HepG2 (cell line): ENCODE data around the gene MMP25. TPM values are rescaled to one million over a fixed set of nuclear protein-coding genes. Genes with fewer than 3 reads are reported as not detected.

Experiments used
- ATAC-seq: fragments of 200-7000 bp; cut with Tn5 transposase; 3 replicates; pipeline ENCODE4 v1.9.1; 2020; ENCODE audit warnings: mild to moderate bottlenecking, moderate library complexity
- BruUV-seq: library from RNA; stranded (reverse); fragments of 400-500 nt; replicated peaks from 2 replicates; lab custom pipeline; 2021; lab: Mats Ljungman, UMichigan
- CTCF ChIA-PET: fragments of 300-600 bp; formaldehyde crosslinking; extraction: SDS; loops from one replicate; lab custom pipeline; 2021; ENCODE audit warnings: low total read pairs, inconsistent platforms, low intra/inter-chr PET ratio; lab: Yijun Ruan, JAX
- POLR2A ChIA-PET: fragments of 350-600 bp; sonication (Branson Sonifier 250); formaldehyde crosslinking; loops from one replicate; lab custom pipeline; 2020; ENCODE audit warnings: antibody characterized with exemption, inconsistent platforms; lab: Yijun Ruan, JAX
- DNase-seq: peaks from one replicate; pipeline ENCODE4 v3.0.0-alpha.2; 2015; ENCODE audit warnings: low spot score
- FAIRE-seq: peaks from 3 replicates; lab custom pipeline; 2011; peaks lifted over from hg19 to GRCh38; lab: Jason Lieb, UNC
- H2AFZ ChIP-seq: one replicate; pipeline ENCODE4 v1.6.1; 2011; ENCODE audit warnings: low read length, inconsistent platforms
- H3K27ac ChIP-seq: fragments of 300-600 bp; 3 replicates; pipeline ENCODE4 v1.8.0; 2011; ENCODE audit warnings: mixed run types, mild to moderate bottlenecking, mixed read lengths, low read length, inconsistent platforms; ENCODE audit not compliant: insufficient read depth; ENCODE audit errors: extremely low read length
- H3K27me3 ChIP-seq, 2 experiments: fragments of 200-600 bp in 1 of 2; 2 replicates in 1 of 2; 3 replicates in 1 of 2; pipeline versions ENCODE4 v1.6.0 to v1.8.0; 2011; ENCODE audit warnings: low read length in 2 of 2, mild to moderate bottlenecking in 2 of 2, moderate library complexity in 2 of 2, inconsistent platforms in 1 of 2; ENCODE audit not compliant: insufficient read depth in 2 of 2, control insufficient read depth in 1 of 2
- H3K36me3 ChIP-seq, 2 experiments: fragments of 200-600 bp in 1 of 2; replicated peaks in 1 of 2; 2 replicates in 1 of 2; 3 replicates in 1 of 2; pipeline versions ENCODE4 v1.5.1 to v1.8.0; 2011; ENCODE audit warnings: low read length in 2 of 2, inconsistent platforms in 1 of 2; ENCODE audit not compliant: insufficient read depth in 2 of 2, control insufficient read depth in 1 of 2
- H3K4me1 ChIP-seq: 2 replicates; pipeline ENCODE4 v1.5.1; 2012; ENCODE audit warnings: low read length, inconsistent platforms; ENCODE audit not compliant: insufficient read depth
- H3K4me2 ChIP-seq: 2 replicates; pipeline ENCODE4 v1.6.0; 2011; ENCODE audit warnings: low read depth, low read length, inconsistent platforms
- H3K4me3 ChIP-seq, 3 experiments: fragments of 200-600 bp in 1 of 3; sonication (generic), shearing (Covaris generic) in 1 of 3; replicated peaks in 1 of 3; 2 replicates each; pipeline ENCODE4 v1.5.1; 2011 to 2016; ENCODE audit warnings: low read length in 3 of 3, inconsistent platforms in 2 of 3, low read depth in 2 of 3, mild to moderate bottlenecking in 2 of 3, control low read depth in 1 of 3, mixed read lengths in 1 of 3; ENCODE audit not compliant: insufficient read depth in 1 of 3
- H3K79me2 ChIP-seq: one replicate; pipeline ENCODE4 v1.6.1; 2011; ENCODE audit warnings: low read length, inconsistent platforms; ENCODE audit not compliant: insufficient read depth
- H3K9ac ChIP-seq: 2 replicates; pipeline ENCODE4 v1.6.0; 2011; ENCODE audit warnings: mild to moderate bottlenecking, low read depth, low read length, inconsistent platforms; ENCODE audit not compliant: insufficient read depth
- H3K9me3 ChIP-seq: 2 replicates; pipeline ENCODE4 v1.5.1; 2012; ENCODE audit warnings: mild to moderate bottlenecking, low read length
- H4K20me1 ChIP-seq: 2 replicates; pipeline ENCODE4 v1.6.0; 2011; ENCODE audit warnings: inconsistent platforms, mild to moderate bottlenecking, low read length, moderate library complexity; ENCODE audit not compliant: insufficient read depth
- CC2D1A ChIP-seq: sonication (generic); formaldehyde crosslinking; IDR thresholded peaks from 2 replicates; pipeline ENCODE4 v1.8.1; 2023; ENCODE audit warnings: mild to moderate bottlenecking, missing genetic modification reagents
- DNMT1 ChIP-seq: sonication (generic); formaldehyde crosslinking; IDR thresholded peaks from 2 replicates; pipeline ENCODE4 v1.5.1; 2020; ENCODE audit warnings: mild to moderate bottlenecking, missing genetic modification reagents
- FOXA3 ChIP-seq: IDR thresholded peaks from 2 replicates; pipeline ENCODE4 v1.6.1; 2016; ENCODE audit warnings: missing genetic modification reagents, missing compliant biosample characterization
- NFE2L1 ChIP-seq: sonication (generic); formaldehyde crosslinking; IDR thresholded peaks from 2 replicates; pipeline ENCODE4 v1.4.0; 2020; ENCODE audit warnings: missing genetic modification reagents, mild to moderate bottlenecking, borderline replicate concordance
- PRMT3 ChIP-seq: sonication (generic); formaldehyde crosslinking; IDR thresholded peaks from 2 replicates; pipeline ENCODE4 v1.8.1; 2022; ENCODE audit warnings: low read depth, mild to moderate bottlenecking, moderate library complexity, missing genetic modification reagents, borderline replicate concordance
- SCMH1 ChIP-seq: sonication (generic); formaldehyde crosslinking; IDR thresholded peaks from 2 replicates; pipeline ENCODE4 v1.9.0; 2021; ENCODE audit warnings: missing genetic modification reagents, mild to moderate bottlenecking, borderline replicate concordance
- ZNF589 ChIP-seq: sonication (generic); formaldehyde crosslinking; conservative IDR thresholded peaks from 2 replicates; pipeline ENCODE4 v1.8.0; 2022; ENCODE audit warnings: mild to moderate bottlenecking, moderate library complexity, missing genetic modification reagents
- WGBS: methylation state at CpG from one replicate; pipeline ENCODE4 v1.1.6; 2017; ENCODE audit warnings: low lambda C conversion rate; 5-methylcytosine and 5-hydroxymethylcytosine counted together
- in situ Hi-C: cut with HindIII; loops from 2 replicates; pipeline ENCODE4 v1.10.0; 2017; ENCODE audit warnings: low pct_unique_long_range_greater_than_20kb; ENCODE audit not compliant: extremely low pct_ligation_motif_present
- intact Hi-C: fragments of 100-400 bp; cut with micrococcal nuclease; formaldehyde crosslinking; loops from one replicate; pipeline ENCODE4 v1.10.0; 2022; ENCODE audit not compliant: unreplicated experiment
- polyA plus RNA-seq, 8 experiments: library from polyadenylated mRNA; depleted of rRNA in 3 of 8; stranded (reverse) in 7 of 8; unstranded in 1 of 8; fragments of >200 nt; fragmentation: Illumina TruSeq in 4 of 8; extraction: Trizol in 4 of 8; gene quantifications; 2 replicates each; pipeline versions ENCODE4 v1.2.1 to v1.2.3, GENCODE V29; 2011 to 2016; ENCODE audit warnings: low read depth in 4 of 8, missing spikeins in 1 of 8, mixed read lengths in 1 of 8; ENCODE audit not compliant: insufficient read depth in 1 of 8
- total RNA-seq, 5 experiments: library from RNA; depleted of rRNA; stranded (reverse); fragments of >200 nt; fragmentation: Illumina TruSeq; extraction: Trizol; gene quantifications; 2 replicates each; pipeline ENCODE4 v1.2.3, GENCODE V29; 2016; ENCODE audit warnings: low read depth in 1 of 5
- TF ChIP-seq, protein P1 (sequence below): sonication (generic); formaldehyde crosslinking; IDR thresholded peaks from 2 replicates; pipeline ENCODE4 v1.8.0; 2022; ENCODE audit warnings: missing genetic modification reagents, mild to moderate bottlenecking, inconsistent platforms, borderline replicate concordance
- TF ChIP-seq, protein P2 (sequence below): sonication (generic); formaldehyde crosslinking; IDR thresholded peaks from 2 replicates; pipeline ENCODE4 v1.4.0; 2020; ENCODE audit warnings: missing genetic modification reagents, low read depth, mild to moderate bottlenecking, borderline replicate concordance
- TF ChIP-seq, protein P3 (sequence below): sonication (generic); formaldehyde crosslinking; IDR thresholded peaks from 2 replicates; pipeline ENCODE4 v1.4.0; 2020; ENCODE audit warnings: mild to moderate bottlenecking, missing genetic modification reagents

Gene MMP25
- total and polyA plus RNA-seq, 2 of the 13 experiments (the other 11 are each of a cell fraction or from before 2014, with no cell fraction given): 0.04 to 0.08 TPM

DNA sequence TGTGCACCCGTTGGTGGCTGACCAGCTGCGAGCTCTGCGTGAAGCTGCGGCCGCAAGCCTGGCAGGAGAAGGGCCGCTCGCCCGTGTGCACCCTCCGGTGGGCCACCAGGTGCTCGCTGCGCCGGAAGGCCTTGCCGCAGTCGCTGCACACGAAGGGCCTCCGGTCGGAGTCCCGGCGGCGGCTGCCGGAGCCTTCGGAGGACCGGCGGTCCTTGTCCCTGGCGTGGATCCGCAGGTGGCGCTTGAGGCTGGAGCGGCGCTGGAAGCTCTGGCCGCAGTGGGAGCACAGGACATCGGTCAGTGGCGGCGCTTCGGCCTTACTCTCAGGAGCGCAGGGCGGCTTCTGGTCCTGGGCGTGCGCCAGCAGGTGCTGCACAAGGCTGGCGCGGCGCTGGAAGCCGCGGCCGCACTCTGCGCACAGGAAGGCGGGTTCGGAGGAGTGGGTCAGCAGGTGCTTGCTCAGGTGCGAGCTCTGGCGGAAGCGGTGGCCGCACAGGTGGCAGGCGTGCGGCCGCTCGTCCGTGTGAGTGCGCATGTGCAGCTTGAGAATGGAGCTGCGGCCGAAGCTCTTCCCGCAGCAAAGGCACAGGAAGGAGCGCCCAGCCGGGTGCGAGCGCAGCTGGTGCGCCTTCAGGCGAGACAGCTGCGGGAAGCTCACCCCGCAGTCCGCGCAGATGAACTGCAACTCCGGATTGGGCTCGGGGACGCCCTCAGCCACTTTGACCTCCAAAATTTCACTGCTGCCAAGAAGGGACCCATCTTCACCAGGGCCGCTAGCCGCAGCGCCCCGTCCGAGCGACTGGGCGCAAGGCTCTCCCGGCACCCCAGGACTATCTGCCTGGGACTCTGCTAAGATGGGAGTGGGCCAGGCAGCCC, 43.6 kb downstream of the MMP25 start:
- peaks cover 0 to 11% of the 10 kb centered on the region in 2 experiments; a peak in 2 of 5 replicates for H3K27me3 ChIP-seq
- CTCF ChIA-PET: no interaction called here
- peaks cover 36% of the 10 kb centered on the region for H3K4me1 ChIP-seq
- no peak overlapping the region for H3K27ac ChIP-seq
- H3K9ac ChIP-seq: no peak overlapping the region
- FAIRE-seq (no peak), ATAC-seq (no peak), DNase-seq (no peak)
- WGBS: 96% methylated on average over 24 of the region's 81 CpGs
- POLR2A ChIA-PET: interaction anchor here (0.6 to 1.2 kb wide), 2 partner anchors 30 to 1481 kb away, joined by 4 read pairs; no protein-coding TSS in a partner anchor
- no peak overlapping the region for H3K4me2 ChIP-seq
- intact Hi-C loops: no loop called here
- H3K4me3 ChIP-seq: no peak overlapping the region
- no peaks in the 10 kb centered on the region for H3K79me2 ChIP-seq
- no peaks in the 10 kb centered on the region for H3K36me3 ChIP-seq
- H3K9me3 ChIP-seq: no peaks in the 10 kb centered on the region
- in situ Hi-C loops: no loop called here
- BruUV-seq: no TSS peak
- TF ChIP-seq FOXA3 (CRISPR knock-in tag): no peak
- no peak for TF ChIP-seq PRMT3 (CRISPR knock-in tag)
- TF ChIP-seq CC2D1A (CRISPR knock-in tag): no peak
- no peak for TF ChIP-seq SCMH1
- TF ChIP-seq NFE2L1 (CRISPR knock-in tag): no peak
- no peak for TF ChIP-seq DNMT1 (CRISPR knock-in tag)
- TF ChIP-seq, protein P1, sequence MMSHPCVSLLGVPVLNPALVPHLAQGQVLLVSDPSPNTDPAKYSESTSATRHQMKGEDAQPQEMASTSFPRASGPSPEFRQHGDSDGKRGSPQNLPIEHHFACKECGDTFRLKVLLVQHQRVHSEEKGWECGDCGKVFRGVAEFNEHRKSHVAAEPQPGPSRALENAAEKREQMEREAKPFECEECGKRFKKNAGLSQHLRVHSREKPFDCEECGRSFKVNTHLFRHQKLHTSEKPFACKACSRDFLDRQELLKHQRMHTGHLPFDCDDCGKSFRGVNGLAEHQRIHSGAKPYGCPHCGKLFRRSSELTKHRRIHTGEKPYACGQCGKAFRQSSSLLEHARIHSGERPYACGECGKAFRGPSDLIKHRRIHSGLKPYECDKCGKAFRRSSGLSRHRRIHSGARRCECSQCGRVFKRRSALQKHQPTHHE (CRISPR knock-in tag): no peak
- TF ChIP-seq, protein P2, sequence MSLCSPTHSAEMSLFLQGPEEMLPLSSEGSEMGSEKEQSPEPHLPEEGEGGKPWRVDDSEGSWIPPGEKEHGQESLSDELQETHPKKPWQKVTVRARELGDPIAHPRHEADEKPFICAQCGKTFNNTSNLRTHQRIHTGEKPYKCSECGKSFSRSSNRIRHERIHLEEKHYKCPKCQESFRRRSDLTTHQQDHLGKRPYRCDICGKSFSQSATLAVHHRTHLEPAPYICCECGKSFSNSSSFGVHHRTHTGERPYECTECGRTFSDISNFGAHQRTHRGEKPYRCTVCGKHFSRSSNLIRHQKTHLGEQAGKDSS (CRISPR knock-in tag): no peak
- no peak for TF ChIP-seq ZNF589 (CRISPR knock-in tag)
- TF ChIP-seq, protein P3, sequence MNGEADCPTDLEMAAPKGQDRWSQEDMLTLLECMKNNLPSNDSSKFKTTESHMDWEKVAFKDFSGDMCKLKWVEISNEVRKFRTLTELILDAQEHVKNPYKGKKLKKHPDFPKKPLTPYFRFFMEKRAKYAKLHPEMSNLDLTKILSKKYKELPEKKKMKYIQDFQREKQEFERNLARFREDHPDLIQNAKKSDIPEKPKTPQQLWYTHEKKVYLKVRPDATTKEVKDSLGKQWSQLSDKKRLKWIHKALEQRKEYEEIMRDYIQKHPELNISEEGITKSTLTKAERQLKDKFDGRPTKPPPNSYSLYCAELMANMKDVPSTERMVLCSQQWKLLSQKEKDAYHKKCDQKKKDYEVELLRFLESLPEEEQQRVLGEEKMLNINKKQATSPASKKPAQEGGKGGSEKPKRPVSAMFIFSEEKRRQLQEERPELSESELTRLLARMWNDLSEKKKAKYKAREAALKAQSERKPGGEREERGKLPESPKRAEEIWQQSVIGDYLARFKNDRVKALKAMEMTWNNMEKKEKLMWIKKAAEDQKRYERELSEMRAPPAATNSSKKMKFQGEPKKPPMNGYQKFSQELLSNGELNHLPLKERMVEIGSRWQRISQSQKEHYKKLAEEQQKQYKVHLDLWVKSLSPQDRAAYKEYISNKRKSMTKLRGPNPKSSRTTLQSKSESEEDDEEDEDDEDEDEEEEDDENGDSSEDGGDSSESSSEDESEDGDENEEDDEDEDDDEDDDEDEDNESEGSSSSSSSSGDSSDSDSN (CRISPR knock-in tag): no peak
- H2AFZ ChIP-seq: no peak overlapping the region
- H4K20me1 ChIP-seq: no peaks in the 10 kb centered on the region
